NCI-H524 treated with DMSO at 0.1 percent for 48 hours (cell line): ENCODE results near the gene FEM1B.
A peak's percentile ranks its signal among the peaks of the same experiment; 100 is the strongest.

ENCODE experiments used
- DNase-seq: peaks from one replicate; lab custom pipeline; 2025; lab: John Stamatoyannopoulos, UW

The FEM1B gene

DNA sequence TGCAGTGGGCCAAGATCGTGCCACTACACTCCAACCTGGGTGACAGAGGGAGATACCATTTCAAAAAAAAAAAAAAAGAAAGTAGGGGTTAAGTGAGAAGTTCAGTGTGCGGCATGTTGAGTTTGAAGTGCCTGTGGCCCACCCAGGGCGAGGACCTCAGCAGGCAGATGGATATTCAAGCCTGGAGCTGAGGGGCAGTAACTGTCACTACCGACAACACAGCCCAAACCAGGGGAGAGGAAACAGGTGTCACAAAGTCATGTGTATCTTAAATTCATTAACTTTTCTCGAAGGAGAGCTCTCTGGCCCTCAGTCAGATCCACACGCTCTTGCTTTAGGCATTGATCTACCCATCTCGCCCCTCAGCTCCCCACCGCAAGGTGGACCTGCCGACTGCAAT lies 45.3 kb downstream of the FEM1B start:
- no peak for DNase-seq

DNA sequence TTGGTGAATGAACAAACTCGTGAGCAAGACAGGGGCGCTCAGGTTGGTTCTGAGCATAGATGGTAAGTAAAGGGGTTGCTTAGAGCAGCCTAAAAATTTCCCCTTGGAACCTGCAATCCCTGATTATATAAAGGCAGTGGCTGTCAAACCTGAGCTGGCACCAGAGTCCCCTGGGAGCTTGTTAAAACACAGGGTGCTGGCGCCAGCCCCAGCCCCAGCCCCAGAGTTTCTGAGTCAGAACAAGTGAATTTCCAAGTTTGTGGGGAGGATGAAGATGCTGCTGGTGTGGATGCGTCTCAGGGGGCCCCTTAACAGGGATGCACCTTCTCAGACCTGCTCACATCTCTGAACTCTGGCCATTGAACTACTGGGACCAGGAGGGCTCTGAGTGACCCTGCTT lies 48.2 kb downstream of the FEM1B start:
- DNase-seq = no peak

- no peak for DNase-seq
Measured at GRCh38 chr15:68326711-68327354, 49.3 kb downstream of the FEM1B start.

- no peak for DNase-seq
Measured at GRCh38 chr15:68328443-68328842, 50.9 kb downstream of the FEM1B start.

GRCh38 chr15:68328964-68329363 lies 51.4 kb downstream of the FEM1B start:
- no peak for DNase-seq

GRCh38 chr15:68330416-68330815 lies 52.9 kb downstream of the FEM1B start:
- DNase-seq = no peak

DNA sequence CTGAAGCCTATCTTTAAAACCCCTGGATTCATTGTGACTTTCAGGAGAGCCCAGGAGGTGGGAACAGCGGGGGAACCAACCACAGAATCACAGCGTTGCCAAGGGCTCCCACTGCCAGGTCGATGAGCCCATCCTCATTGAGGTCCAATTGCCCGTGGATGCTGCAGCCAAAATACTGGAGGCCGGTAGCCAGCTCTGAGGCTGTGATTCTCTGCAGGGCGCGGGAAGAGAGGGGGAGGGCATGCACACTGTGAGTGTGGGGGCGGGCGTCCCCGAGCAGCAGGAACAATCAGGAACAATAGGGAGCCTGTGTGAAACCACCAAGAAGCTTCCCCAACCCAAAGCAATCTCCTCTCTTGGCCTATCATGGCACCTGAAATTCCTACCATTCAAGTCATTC lies 53.4 kb downstream of the FEM1B start:
- DNase-seq = no peak

DNA sequence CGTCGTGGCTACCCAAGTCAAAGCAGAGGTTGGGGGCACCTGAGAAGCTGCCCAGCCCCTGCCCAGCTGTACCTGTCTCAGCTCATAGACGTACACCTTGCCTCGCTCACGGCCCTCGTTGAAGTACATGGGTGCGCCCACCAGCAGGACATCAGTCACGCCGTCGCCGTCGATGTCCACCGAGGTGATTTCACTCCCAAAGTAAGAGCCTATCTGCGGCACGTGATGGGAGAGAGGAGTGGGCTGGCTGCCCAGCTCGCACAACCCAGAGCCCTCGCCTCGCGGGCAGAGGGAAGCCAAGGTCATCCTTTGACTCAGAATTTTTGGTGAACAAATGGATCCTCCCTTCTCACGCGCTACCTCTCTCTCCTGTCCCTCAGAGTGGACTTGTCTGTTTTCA lies 54.7 kb downstream of the FEM1B start:
- no peak for DNase-seq

DNA sequence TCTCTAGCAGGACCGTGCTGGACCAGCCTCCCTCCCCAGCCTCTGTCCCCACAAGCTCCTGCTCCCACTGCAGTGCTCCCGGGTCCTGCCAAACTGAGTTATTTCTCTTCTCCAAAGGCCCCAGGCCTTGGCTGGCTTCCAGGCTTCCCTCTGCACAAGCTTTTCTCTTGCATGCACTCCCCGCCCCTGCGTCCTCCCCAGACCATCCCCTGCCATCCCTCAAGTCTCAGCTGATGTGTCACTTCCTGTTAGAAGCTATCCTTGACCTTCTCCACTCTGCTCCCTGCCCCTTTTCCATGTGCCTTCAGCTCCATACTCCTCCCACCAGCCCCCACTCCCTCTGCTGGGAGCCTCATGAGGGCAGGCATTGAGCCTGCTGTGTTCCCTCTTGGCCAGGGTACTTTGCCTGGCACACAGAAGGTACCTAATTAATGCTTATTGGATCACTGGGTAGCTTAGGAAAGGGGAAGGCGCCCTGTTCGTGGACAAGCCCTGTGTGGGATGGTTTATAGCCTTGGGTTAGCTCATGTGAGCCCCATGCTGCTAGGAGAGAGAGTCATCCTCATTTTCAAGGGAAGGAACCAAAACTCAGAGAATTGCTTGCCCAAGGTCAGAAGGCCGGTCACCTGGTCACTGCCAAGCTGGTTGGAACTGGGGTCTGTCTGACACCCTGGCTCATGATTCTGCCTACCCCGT lies 56.4 kb downstream of the FEM1B start:
- no peak for DNase-seq

DNA sequence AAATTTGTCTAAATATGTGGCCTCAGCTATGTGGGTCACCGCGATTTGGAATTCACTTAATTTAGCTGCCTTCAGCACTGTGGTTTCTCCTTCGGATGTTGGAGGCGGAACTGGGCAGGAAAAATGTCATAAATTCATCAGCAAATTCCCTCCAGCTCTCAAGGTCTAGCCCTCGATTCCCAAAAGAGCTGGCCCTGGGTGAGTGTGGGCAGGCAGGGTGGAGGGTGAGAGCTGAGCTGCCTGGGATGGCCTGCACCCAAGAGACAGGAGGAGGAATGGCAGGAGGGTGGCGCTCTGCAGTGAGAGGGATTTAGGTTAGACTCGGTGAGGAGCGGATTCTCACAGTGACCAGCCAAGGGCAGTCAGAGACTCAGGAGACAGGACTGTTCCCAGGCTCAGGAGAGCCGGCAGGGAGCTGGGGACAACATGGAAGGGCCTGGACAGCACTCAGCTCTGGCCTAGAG lies 57.1 kb downstream of the FEM1B start:
- no peak for DNase-seq

- no peak for DNase-seq
Measured at GRCh38 chr15:68335251-68335650, 57.7 kb downstream of the FEM1B start.

- no peak for DNase-seq
Measured at GRCh38 chr15:68335655-68336054, 58.1 kb downstream of the FEM1B start.

DNA sequence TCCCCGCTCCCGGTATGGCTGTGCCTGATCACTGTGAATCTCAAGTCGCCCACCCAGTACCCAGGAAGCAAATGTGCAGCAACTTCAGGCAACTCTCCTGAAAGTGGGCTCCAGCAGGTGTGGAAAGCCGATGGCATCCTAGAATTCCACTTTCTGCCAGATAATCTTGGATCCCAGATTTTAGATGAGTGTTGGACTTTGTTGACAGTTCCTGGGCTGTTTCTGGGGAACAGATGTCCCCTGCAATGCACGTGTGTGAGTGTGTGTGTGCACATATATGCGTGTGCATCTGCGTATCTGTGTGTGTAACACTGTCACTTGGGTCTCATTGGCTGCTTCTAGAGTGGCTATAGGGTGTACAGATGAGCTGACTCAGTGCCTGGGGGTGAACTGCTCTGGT lies 59.0 kb downstream of the FEM1B start:
- DNase-seq = no peak

- DNase-seq = no peak
Measured at GRCh38 chr15:68337826-68338225, 60.3 kb downstream of the FEM1B start.

DNA sequence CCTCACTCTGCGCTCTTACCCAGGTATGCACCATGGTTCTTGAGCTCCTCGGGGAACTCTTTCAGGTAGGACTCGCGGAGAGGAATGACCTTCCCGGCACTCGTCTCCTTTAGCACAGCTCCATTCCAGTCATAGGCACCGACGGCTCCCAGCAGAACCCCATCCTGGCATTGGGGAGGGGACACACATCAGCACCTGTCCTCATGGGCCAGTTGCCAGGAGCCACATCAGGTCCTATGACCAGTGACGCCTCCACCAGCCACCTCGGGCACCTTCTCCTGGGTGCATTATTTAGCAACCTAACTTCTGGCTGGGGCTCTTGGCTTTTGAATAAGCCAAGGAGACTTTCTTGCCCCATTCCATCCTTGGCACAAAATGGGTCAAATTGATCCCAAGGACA lies 61.9 kb downstream of the FEM1B start:
- no peak for DNase-seq

DNA sequence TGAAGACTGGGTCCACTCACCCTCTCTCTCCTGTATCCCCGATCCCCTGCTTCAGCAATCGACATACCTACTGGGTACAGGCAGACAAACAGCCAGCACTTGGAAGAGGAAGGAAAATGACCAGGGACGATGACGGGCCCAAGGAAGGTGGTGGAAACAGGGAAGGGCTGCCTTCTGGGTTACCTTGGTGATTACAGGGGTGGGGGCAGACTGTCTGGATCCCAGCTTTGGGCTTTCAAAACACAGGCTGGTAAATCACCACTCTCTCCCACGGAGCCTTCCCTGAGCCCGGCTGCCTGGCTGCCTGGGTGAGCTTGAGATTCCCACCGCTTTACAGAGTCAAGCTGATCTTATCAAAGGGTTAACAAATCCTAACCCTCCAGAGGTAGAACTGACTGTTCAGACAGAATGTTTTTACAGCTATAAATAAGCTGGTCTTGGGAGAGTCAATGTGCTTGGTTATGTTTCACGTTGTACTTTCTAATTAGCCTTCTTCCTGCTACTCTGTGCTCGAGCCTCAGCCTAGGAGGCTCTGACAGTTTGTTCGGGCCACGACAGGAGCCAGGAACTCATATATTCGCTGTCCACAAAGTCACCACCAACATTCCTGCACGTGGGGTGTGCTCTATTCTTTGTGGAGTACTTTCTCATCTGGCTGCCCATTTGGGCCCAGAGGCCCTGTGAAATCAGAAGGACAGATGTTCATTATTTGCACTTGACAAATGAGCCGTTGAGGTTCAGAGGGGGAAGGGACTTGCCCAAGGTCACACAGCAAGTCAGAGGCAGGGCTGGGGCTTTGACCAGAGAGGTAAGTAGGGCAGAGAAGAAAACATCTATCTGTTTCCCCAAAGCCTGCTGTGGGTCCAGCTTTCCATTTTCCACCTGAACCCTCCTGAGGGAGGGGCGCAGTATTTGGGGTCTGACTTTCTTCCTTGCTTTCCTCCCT lies 63.5 kb downstream of the FEM1B start:
- DNase-seq = no peak

- no peak for DNase-seq
Measured at GRCh38 chr15:68341760-68342725, 64.5 kb downstream of the FEM1B start.

GRCh38 chr15:68343579-68344225 lies 66.2 kb downstream of the FEM1B start:
- peak; percentile 25 for DNase-seq

DNA sequence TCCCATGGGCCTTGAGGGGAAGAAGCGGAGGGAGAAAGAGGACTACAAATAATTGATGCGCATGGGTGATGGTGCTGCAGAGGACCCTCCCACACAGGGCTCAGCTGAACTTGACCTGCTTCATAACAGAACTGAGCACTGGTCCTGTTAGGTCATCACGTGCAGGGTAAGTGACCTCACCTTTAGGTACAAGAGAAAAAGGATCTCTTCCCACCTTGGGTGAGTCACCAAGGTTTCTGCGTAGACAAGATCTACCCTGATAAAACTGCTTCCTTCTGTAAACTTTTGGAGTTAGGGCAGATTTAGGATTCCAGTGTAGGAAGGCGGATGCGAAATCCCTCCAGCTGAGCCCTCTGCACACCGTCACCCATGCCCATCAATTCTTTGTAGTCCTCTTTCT lies 67.1 kb downstream of the FEM1B start:
- no peak for DNase-seq
